CD14-positive monocyte (primary cell): Measurements from ENCODE around the gene DOCK4. TPM values are rescaled to one million over a fixed set of nuclear protein-coding genes. Genes with fewer than 3 reads are reported as not detected.

ENCODE experiments used
- DNase-seq, 3 donors: peaks; one replicate each; pipeline ENCODE4 v3.0.0-alpha.2; 2011 to 2022
- H2AFZ ChIP-seq: 2 replicates; pipeline ENCODE4 v1.6.0; 2012; ENCODE audit warnings: mild to moderate bottlenecking, low read depth, low read length, inconsistent platforms; ENCODE audit not compliant: insufficient read depth, poor library complexity, severe bottlenecking
- H3K27ac ChIP-seq, 2 donors: 1 replicate in 1 of 2; 2 replicates in 1 of 2; pipeline ENCODE4 v1.5.1; 2012 to 2013; ENCODE audit warnings: low read length in 2 of 2, control low read depth in 1 of 2, inconsistent platforms in 1 of 2, low read depth in 1 of 2, mild to moderate bottlenecking in 1 of 2
- H3K27me3 ChIP-seq, 2 donors: one replicate each; pipeline versions ENCODE4 v1.6.0 to v1.6.1; 2011 to 2013; ENCODE audit warnings: low read length in 2 of 2; ENCODE audit not compliant: control insufficient read depth in 2 of 2, insufficient read depth in 2 of 2
- H3K36me3 ChIP-seq, 2 donors: replicated peaks in 1 of 2; 1 replicate in 1 of 2; 2 replicates in 1 of 2; pipeline versions ENCODE4 v1.5.1 to v1.6.1; 2012 to 2013; ENCODE audit warnings: low read length in 2 of 2, control low read depth in 1 of 2, inconsistent platforms in 1 of 2, mild to moderate bottlenecking in 1 of 2; ENCODE audit not compliant: insufficient read depth in 2 of 2, control insufficient read depth in 1 of 2
- H3K4me1 ChIP-seq, 2 donors: 1 replicate in 1 of 2; 2 replicates in 1 of 2; pipeline versions ENCODE4 v1.5.1 to v1.6.1; 2012 to 2013; ENCODE audit warnings: low read length in 2 of 2, control low read depth in 1 of 2, inconsistent platforms in 1 of 2, mild to moderate bottlenecking in 1 of 2, moderate library complexity in 1 of 2; ENCODE audit not compliant: insufficient read depth in 2 of 2, control insufficient read depth in 1 of 2
- H3K4me2 ChIP-seq: replicated peaks from 2 replicates; pipeline ENCODE3; 2012; ENCODE audit warnings: low read length, moderate library complexity, mild to moderate bottlenecking; ENCODE audit not compliant: poor library complexity, severe bottlenecking; ENCODE audit errors: extremely low read depth
- H3K4me3 ChIP-seq, 3 experiments: fragments of 200-600 bp in 1 of 3; sonication (generic) in 1 of 3; replicated peaks in 1 of 3; 1 replicate in 2 of 3; 2 replicates in 1 of 3; pipeline ENCODE4 v1.5.1; 2011 to 2013; ENCODE audit warnings: low read length in 3 of 3, mild to moderate bottlenecking in 3 of 3, control low read depth in 2 of 3, low read depth in 2 of 3, inconsistent platforms in 1 of 3, moderate library complexity in 1 of 3
- H3K79me2 ChIP-seq: 2 replicates; pipeline ENCODE4 v1.6.0; 2012; ENCODE audit warnings: mild to moderate bottlenecking, control low read depth, inconsistent platforms, low read length, moderate library complexity; ENCODE audit not compliant: insufficient read depth
- H3K9ac ChIP-seq: 2 replicates; pipeline ENCODE4 v1.6.0; 2017; ENCODE audit warnings: low read length, mild to moderate bottlenecking; ENCODE audit not compliant: insufficient read depth, poor library complexity, severe bottlenecking
- H3K9me3 ChIP-seq, 2 donors: replicated peaks in 1 of 2; 1 replicate in 1 of 2; 2 replicates in 1 of 2; pipeline versions ENCODE4 v1.5.1 to v1.6.1; 2012 to 2013; ENCODE audit warnings: low read length in 2 of 2, control low read depth in 1 of 2; ENCODE audit not compliant: control insufficient read depth in 1 of 2, insufficient read depth in 1 of 2
- H4K20me1 ChIP-seq: 2 replicates; pipeline ENCODE4 v1.6.0; 2012; ENCODE audit warnings: mild to moderate bottlenecking, low read length, control low read depth, moderate library complexity; ENCODE audit not compliant: insufficient read depth
- H3K27ac Mint-ChIP-seq, 7 donors: one replicate each; pipeline ENCODE4 v1.8.0; 2020; ENCODE audit warnings: mild to moderate bottlenecking in 7 of 7, mixed read lengths in 7 of 7, moderate library complexity in 6 of 7, inconsistent platforms in 2 of 7
- H3K27me3 Mint-ChIP-seq, 3 donors: one replicate each; pipeline ENCODE4 v1.8.0; 2021 to 2022; ENCODE audit warnings: low read depth in 3 of 3, mild to moderate bottlenecking in 3 of 3, mixed read lengths in 3 of 3, moderate library complexity in 3 of 3, inconsistent platforms in 1 of 3
- H3K36me3 Mint-ChIP-seq, 2 donors: one replicate each; pipeline ENCODE4 v1.8.0; 2020; ENCODE audit warnings: mixed read lengths in 2 of 2, inconsistent platforms in 1 of 2, mild to moderate bottlenecking in 1 of 2
- H3K4me1 Mint-ChIP-seq: one replicate; pipeline ENCODE4 v1.8.0; 2020; ENCODE audit warnings: mild to moderate bottlenecking, mixed read lengths
- H3K4me3 Mint-ChIP-seq, 2 donors: one replicate each; pipeline ENCODE4 v1.8.0; 2020; ENCODE audit warnings: mild to moderate bottlenecking in 2 of 2, mixed read lengths in 2 of 2, moderate library complexity in 1 of 2
- H3K9me3 Mint-ChIP-seq, 7 donors: one replicate each; pipeline ENCODE4 v1.8.0; 2020 to 2022; ENCODE audit warnings: mixed read lengths in 7 of 7, mild to moderate bottlenecking in 6 of 7, moderate library complexity in 6 of 7, inconsistent platforms in 2 of 7
- WGBS: methylation state at CpG from one replicate; pipeline ENCODE4 v1.1.5; 2013; ENCODE audit warnings: missing lambda C conversion rate; ENCODE audit not compliant: insufficient coverage; 5-methylcytosine and 5-hydroxymethylcytosine counted together
- intact Hi-C, 2 donors: fragments of 100-400 bp; cut with micrococcal nuclease; formaldehyde crosslinking; loops; one replicate each; pipeline versions ENCODE4 v1.15.0 to v1.15.1; 2023
- polyA plus RNA-seq, 3 donors: library from polyadenylated mRNA; depleted of rRNA in 1 of 3; unstranded in 2 of 3; stranded (reverse) in 1 of 3; fragments of 300-500 nt in 2 of 3; fragments of >200 nt in 1 of 3; fragmentation: Illumina TruSeq in 2 of 3; gene quantifications; 1 replicate in 2 of 3; 2 replicates in 1 of 3; pipeline ENCODE4 v1.2.3, GENCODE V29; 2012 to 2021
- TF ChIP-seq, protein P1 (sequence below): fragments of 200-600 bp; IDR thresholded peaks from one replicate; pipeline ENCODE4 v1.8.0; 2022; ENCODE audit warnings: antibody characterized with exemption, mild to moderate bottlenecking

The DOCK4 gene
- polyA plus RNA-seq, 3 donors: 1.3 to 5.0 (median 2.7) TPM

DNA sequence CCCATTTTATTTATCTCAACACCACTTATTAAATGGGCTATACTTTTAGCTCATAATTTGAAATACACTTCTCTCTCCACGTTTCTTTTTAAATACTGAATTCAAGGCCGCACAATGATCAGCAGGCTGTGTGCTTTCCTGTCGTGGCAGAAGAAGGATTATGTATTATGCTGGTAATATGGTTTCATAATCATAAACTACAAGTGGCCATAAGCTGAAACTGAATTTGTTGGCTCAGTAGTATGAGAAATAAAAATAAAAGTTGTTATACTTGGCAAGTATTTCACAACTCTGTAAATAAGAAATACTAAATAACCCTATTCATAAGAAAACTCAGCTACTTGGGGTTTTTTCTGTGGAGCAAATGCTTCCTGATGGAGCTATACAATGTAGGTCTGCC is 313.6 kb downstream of the DOCK4 start:
- no CpG with 5 or more reads among the region's 3 CpGs for WGBS
- no peak overlapping the region for H2AFZ ChIP-seq
- H3K9me3 ChIP-seq: no peaks in the 10 kb centered on the region
- no peak for DNase-seq
- no peaks in the 10 kb centered on the region for H4K20me1 ChIP-seq
- H3K79me2 ChIP-seq: no peaks in the 10 kb centered on the region
- H3K4me2 ChIP-seq: no peak overlapping the region
- Mint-ChIP-seq H3K27ac (no peak overlapping the region), H3K27me3 (no peaks in the 10 kb centered on the region), H3K36me3 (no peaks in the 10 kb centered on the region), H3K4me1 (no peaks in the 10 kb centered on the region), H3K9me3 (peaks cover 0 to 5% (median 0%) of the 10 kb centered on the region in 7 donors), H3K4me3 (no peak overlapping the region)
- no peak overlapping the region for H3K27ac ChIP-seq
- H3K36me3 ChIP-seq: no peaks in the 10 kb centered on the region
- H3K4me3 ChIP-seq: no peak overlapping the region
- TF ChIP-seq, protein P1, sequence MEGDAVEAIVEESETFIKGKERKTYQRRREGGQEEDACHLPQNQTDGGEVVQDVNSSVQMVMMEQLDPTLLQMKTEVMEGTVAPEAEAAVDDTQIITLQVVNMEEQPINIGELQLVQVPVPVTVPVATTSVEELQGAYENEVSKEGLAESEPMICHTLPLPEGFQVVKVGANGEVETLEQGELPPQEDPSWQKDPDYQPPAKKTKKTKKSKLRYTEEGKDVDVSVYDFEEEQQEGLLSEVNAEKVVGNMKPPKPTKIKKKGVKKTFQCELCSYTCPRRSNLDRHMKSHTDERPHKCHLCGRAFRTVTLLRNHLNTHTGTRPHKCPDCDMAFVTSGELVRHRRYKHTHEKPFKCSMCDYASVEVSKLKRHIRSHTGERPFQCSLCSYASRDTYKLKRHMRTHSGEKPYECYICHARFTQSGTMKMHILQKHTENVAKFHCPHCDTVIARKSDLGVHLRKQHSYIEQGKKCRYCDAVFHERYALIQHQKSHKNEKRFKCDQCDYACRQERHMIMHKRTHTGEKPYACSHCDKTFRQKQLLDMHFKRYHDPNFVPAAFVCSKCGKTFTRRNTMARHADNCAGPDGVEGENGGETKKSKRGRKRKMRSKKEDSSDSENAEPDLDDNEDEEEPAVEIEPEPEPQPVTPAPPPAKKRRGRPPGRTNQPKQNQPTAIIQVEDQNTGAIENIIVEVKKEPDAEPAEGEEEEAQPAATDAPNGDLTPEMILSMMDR: no peak
- intact Hi-C loops: no loop called here
- H3K27me3 ChIP-seq: no peaks in the 10 kb centered on the region
- H3K4me1 ChIP-seq: no peaks in the 10 kb centered on the region
- no peak overlapping the region for H3K9ac ChIP-seq

DNA sequence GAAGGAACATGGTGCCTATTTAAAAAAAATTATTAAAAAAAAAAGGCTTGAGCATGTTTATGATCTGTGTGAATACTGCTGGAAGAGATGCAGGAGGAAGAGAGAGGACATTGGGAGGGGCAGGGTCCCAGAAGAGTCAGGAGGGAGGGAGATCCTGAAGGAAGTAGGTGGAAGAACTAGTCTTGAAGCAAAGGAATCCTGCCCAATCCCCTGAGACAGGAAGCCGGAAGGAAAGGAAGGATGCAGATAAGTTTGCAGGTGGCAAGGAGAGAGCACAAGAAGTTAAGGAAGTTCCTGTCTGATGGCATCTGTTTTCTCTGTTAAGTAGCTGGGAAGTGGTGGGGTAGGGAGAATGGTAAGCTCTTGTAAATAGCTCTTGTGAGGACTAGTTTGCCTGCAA is 318.5 kb downstream of the DOCK4 start:
- no peaks in the 10 kb centered on the region for H3K36me3 Mint-ChIP-seq
- intact Hi-C loops: no loop called here
- H3K4me2 ChIP-seq: no peak overlapping the region

More for the DNA sequence above, 318.5 kb downstream of the DOCK4 start:
- H3K36me3 ChIP-seq: no peaks in the 10 kb centered on the region
- WGBS: 50% methylated on average over 1 of the region's 1 CpG
- Mint-ChIP-seq H3K9me3 (no peaks in the 10 kb centered on the region), H3K27ac (no peak overlapping the region), H3K4me3 (no peak overlapping the region), H3K27me3 (peaks cover 0 to 3% (median 0%) of the 10 kb centered on the region in 3 donors), H3K4me1 (no peaks in the 10 kb centered on the region)
- no peaks in the 10 kb centered on the region for H4K20me1 ChIP-seq
- H3K27me3 ChIP-seq: no peaks in the 10 kb centered on the region
- TF ChIP-seq, protein P1: no peak
- no peak overlapping the region for H2AFZ ChIP-seq
- H3K9ac ChIP-seq: no peak overlapping the region
- no peak overlapping the region for H3K4me3 ChIP-seq
- no peak overlapping the region for H3K27ac ChIP-seq
- no peaks in the 10 kb centered on the region for H3K4me1 ChIP-seq
- H3K79me2 ChIP-seq: no peaks in the 10 kb centered on the region
- DNase-seq: no peak
- no peaks in the 10 kb centered on the region for H3K9me3 ChIP-seq
